ENCODE data around the gene FAM83G.

The FAM83G gene

DNA sequence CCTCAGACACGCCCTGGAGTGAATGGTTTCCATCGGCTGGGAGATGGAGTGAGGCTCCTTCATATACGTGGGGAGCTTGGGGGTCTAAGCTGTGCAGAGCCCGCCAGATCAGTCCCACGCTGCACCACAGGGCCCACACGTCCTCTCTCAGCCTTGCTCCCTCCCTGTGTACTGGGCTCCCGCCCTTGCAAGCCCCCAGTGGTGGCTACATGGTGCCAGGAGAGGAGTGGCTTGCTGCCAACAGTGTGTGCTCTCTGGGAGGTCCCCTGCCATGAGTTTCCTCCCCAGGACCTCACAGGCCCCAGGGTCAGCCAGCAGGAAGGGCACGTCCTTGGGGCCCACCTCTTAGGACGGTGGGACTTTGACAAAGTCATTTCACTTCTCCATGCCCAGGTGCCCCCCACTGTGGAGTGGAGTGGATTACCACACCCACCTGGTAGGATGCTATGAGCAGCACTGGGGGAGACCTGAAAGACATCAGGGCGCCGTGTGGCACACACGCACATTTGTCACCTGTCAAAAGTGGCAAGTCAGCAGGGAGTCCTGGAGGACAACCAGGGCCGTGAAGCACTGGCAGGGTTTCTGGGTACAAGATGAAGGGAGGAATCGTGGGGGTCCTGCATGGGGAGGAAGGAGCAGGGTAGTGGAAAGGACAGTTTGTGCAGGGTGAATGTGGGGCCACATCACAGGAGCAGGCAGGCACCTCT is 38.9 kb downstream of the FAM83G start:
- TF ChIP-seq, protein P1, sequence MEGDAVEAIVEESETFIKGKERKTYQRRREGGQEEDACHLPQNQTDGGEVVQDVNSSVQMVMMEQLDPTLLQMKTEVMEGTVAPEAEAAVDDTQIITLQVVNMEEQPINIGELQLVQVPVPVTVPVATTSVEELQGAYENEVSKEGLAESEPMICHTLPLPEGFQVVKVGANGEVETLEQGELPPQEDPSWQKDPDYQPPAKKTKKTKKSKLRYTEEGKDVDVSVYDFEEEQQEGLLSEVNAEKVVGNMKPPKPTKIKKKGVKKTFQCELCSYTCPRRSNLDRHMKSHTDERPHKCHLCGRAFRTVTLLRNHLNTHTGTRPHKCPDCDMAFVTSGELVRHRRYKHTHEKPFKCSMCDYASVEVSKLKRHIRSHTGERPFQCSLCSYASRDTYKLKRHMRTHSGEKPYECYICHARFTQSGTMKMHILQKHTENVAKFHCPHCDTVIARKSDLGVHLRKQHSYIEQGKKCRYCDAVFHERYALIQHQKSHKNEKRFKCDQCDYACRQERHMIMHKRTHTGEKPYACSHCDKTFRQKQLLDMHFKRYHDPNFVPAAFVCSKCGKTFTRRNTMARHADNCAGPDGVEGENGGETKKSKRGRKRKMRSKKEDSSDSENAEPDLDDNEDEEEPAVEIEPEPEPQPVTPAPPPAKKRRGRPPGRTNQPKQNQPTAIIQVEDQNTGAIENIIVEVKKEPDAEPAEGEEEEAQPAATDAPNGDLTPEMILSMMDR (IDR thresholded peaks at IDR 0.05; ENCODE audit: control extremely low read depth, extremely low read depth, low read depth, missing control alignments): no peak
- no peak for DNase-seq (ENCODE audit: extremely low spot score)
- ChIA-PET POLR2A (no interaction called here), CTCF (no interaction called here)

DNA sequence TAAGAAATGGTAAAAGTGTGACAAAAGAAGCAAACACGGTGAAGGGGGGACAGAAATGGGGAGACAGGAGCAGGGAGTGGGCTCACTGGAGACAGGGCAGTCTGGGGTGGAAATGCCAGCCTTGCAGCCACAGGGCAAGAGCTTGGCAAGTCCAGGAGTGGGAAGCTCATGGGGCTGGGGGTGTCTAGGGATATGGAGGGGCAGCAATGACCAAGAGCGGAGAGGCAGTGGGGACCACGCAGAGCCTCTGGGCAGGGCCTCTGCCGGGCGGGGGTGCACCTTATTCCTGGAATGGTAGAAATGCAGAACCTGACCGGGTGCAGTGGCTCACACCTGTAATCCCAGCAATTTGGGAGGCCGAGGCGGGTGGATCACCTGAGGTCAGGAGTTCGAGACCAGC is 40.0 kb downstream of the FAM83G start:
- DNase-seq (ENCODE audit: extremely low spot score): no peak
- TF ChIP-seq, protein P1 (IDR thresholded peaks at IDR 0.05; ENCODE audit: control extremely low read depth, extremely low read depth, low read depth, missing control alignments): no peak
- ChIA-PET CTCF (no interaction called here), POLR2A (no interaction called here)

DNA sequence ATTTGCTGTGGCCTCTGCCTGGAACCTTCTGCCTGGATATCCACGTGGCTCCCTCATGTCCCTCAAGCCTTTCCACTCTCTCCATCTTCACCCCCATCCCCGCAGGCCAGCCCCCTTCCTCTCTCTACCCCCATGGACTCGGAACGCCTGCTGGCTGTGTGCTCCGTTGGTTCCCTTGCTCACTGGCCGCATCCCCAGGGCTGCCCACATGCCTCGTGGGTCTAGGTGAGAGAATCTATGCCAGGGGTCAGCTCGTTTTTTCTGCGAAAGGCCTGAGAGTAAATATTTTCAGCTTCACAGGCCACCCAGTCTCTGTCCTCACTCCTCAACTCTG is 40.6 kb downstream of the FAM83G start:
- POLR2A ChIA-PET: no interaction called here
- DNase-seq (ENCODE audit: extremely low spot score): no peak
- TF ChIP-seq, protein P1 (IDR thresholded peaks at IDR 0.05; ENCODE audit: control extremely low read depth, extremely low read depth, low read depth, missing control alignments): no peak
- CTCF ChIA-PET: no interaction called here

DNA sequence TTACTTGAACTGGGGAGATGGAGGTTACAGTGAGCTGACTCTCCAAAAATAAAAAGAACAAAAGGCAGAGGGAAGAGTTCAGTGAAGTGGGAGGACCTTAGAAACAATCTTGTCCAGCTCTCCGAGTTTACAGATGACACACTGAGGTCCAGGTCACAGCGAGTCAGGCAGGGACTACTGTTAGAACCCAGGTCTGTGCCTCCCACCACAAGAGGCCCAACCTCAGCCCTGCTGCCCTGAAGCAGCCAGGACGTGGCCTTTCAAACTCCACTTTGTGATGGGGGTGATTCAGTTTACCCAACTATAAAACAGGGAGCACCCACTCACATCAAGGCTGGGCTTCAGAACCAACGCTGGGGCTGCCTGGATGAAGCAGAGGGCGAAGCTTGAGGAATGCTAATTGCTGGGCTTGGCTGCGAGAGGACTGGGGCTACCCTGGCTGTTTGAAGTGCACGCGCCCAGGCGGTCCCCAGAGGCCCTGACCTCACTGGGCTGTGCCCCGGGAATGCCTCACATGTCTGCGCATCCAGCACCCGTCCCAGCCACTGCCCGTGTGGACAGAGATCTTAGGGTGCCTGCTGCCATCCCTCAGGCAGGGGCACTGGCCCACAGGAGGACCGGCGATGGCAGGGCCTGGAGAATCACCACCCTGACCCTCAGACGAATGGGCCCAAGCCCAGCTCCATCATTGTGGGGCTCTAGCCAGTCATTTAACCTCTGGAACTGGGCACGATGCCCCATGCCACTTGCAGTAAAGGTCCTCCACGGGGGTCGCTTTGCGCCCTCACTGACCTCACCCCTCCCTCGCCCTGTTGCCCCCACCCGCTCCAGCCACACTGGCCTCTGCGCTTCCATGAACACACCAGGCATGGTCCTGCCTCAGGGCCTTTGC is 41.2 kb downstream of the FAM83G start:
- CTCF ChIA-PET: interaction anchor here (1.4 to 3.3 kb wide), 3 partner anchors 11 to 31 kb away, joined by 3 to 78 read pairs (median 25); no protein-coding TSS in a partner anchor
- no peak for DNase-seq (ENCODE audit: extremely low spot score)

DNA sequence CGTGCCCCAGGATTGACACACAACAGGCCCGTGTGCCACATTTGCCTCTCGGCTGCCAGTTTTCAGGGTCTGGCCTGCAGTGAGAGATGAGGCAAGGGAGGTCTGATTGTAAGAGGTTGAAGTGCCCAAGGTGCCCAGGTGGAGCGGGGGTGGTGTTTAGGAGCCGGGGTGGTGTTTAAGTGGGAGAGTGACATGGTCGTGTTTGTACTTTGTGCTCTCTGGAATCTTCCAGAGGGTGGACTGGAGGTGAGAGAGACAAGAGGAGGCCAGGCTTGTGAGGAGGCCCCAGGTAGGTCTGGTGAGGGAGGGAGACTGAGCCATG is 42.1 kb downstream of the FAM83G start:
- TF ChIP-seq, protein P1 (IDR thresholded peaks at IDR 0.05; ENCODE audit: control extremely low read depth, extremely low read depth, low read depth, missing control alignments): no peak
- CTCF ChIA-PET: interaction anchor here (1.4 to 3.3 kb wide), 5 partner anchors 12 to 145 kb away, joined by 3 to 78 read pairs (median 6); no protein-coding TSS in a partner anchor
- DNase-seq (ENCODE audit: extremely low spot score): no peak

More for the DNA sequence above, 41.2 kb downstream of the FAM83G start:
- TF ChIP-seq, protein P1 (IDR thresholded peaks at IDR 0.05; ENCODE audit: control extremely low read depth, extremely low read depth, low read depth, missing control alignments): no peak
- POLR2A ChIA-PET: no interaction called here

DNA sequence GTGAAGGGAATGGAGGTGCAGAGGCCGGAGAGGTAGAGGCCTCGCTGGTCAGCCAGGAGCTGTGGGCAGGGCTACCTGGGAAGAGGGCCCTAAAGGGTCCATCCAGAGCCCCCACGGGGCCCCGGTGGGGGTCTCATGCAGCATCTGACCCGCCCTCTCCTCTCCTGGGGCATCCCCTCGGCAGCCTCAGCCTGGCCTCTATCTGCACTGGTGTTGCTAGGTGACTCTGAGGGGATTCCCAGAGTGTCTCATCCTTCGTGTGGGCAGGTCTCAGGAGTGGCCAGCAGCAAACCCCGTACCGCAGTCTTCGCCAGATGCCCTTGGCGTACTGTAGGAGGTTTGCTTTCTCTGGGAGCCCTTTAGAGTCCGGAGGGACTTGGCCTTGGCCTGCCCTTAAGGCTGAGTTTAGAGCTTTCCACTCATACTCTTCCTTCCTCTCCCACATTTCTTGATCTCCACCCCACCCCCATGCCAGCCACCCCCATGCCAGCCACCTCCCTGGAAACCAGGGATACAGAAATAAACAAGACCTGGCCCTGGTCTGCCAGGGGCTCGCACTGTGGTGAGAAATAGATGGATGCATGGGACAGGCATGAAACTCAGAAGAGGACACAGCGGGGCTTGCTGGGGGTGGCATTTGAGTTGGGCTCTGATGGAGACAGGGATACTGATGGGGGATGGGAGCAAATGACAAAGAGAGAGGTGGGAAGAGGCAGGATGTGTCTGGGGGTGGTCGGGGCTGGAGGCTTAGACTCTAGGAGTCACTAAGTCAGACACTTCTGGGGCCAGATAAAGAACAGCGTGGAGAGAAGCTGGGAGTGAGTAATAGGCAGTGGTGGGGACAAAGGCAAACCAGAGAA is 42.7 kb downstream of the FAM83G start:
- POLR2A ChIA-PET: interaction anchor here (0.7 kb wide), 1 partner anchor 41 kb away, joined by 3 read pairs; no protein-coding TSS in a partner anchor
- CTCF ChIA-PET: interaction anchor here (0.7 to 3.4 kb wide), 31 partner anchors 10 to 336 kb away, joined by 3 to 78 read pairs (median 6); partner anchors contain the start of genes FAM83G, PRPSAP2 and SLC5A10
- TF ChIP-seq, protein P1 (IDR thresholded peaks at IDR 0.05; ENCODE audit: control extremely low read depth, extremely low read depth, low read depth, missing control alignments): no peak
- peak; percentile 74 for DNase-seq (ENCODE audit: extremely low spot score)

More for the DNA sequence above, 42.1 kb downstream of the FAM83G start:
- POLR2A ChIA-PET: no interaction called here
